ENCODE measurements around the gene CNTNAP2. TPM values are rescaled to one million over a fixed set of nuclear protein-coding genes. Genes with fewer than 3 reads are reported as not detected.

Gene CNTNAP2
- total and polyA plus RNA-seq, 9 of the 15 experiments (the other 6 are each of a cell fraction or from before 2014, with no cell fraction given) = 0.04 to 0.62 (median 0.09) TPM; not detected in 4

GRCh38 chr7:147151661-147152060 lies 1035.1 kb downstream of the CNTNAP2 start:
- Histone ChIP-seq H3K27me3 (ENCODE audit: control insufficient read depth in 2 of 2, insufficient read depth in 2 of 2, low read length in 2 of 2) (no peaks in the 10 kb centered on the region), H3K27ac (ENCODE audit: extremely low read depth, low read depth, low read length) (no peak overlapping the region), H3K36me3 (ENCODE audit: control insufficient read depth, insufficient read depth, low read length) (no peaks in the 10 kb centered on the region), H3K79me2 (ENCODE audit: control insufficient read depth, insufficient read depth, low read length) (no peaks in the 10 kb centered on the region), H3K9me3 (replicated peaks; ENCODE audit: control insufficient read depth, insufficient read depth, low read depth, low read length) (no peaks in the 10 kb centered on the region; the same call in 1 of the 2 replicates), H3K9ac (ENCODE audit: insufficient read depth in 1 of 2, low read depth in 2 of 2, low read length in 2 of 2) (no peak overlapping the region), H3K4me3 (no peak overlapping the region), H3K9me1 (ENCODE audit: control insufficient read depth, insufficient read depth, low read length) (no peaks in the 10 kb centered on the region), H4K20me1 (replicated peaks; ENCODE audit: control insufficient read depth, insufficient read depth, low read length) (no peaks in the 10 kb centered on the region), H3K4me1 (replicated peaks in 1 of 2; ENCODE audit: control insufficient read depth in 2 of 2, insufficient read depth in 2 of 2, low read length in 2 of 2) (no peaks in the 10 kb centered on the region), H3K4me2 (ENCODE audit: insufficient read depth, low read length) (no peak overlapping the region), H2AFZ (ENCODE audit: low read depth, low read length) (no peak overlapping the region)
- ATAC-seq (no peak), DNase-seq (ENCODE audit: extremely low read depth in 1 of 4, low spot score in 3 of 4) (no peak), FAIRE-seq (no peak)
- POLR2A ChIA-PET = no interaction called here
- CTCF ChIA-PET (ENCODE audit: low intra/inter-chr PET ratio) = no interaction called here
- in situ Hi-C loops (cut with MboI) (no loop called here), intact Hi-C loops (cut with micrococcal nuclease) (no loop called here)
- no TSS peak for BruUV-seq (replicated peaks)
- TF ChIP-seq FOXA1 (IDR thresholded peaks at IDR 0.05; ENCODE audit: borderline replicate concordance) (no peak), RNF2 (IDR thresholded peaks at IDR 0.05) (no peak), ZBED1 (IDR thresholded peaks at IDR 0.05) (no peak), ZNF277 (CRISPR knock-in tag; IDR thresholded peaks at IDR 0.05; ENCODE audit: borderline replicate concordance) (no peak), PKNOX1 (IDR thresholded peaks at IDR 0.05) (no peak), RBFOX2 (IDR thresholded peaks at IDR 0.05; ENCODE audit: low read depth, low read length) (no peak), E2F8 (IDR thresholded peaks at IDR 0.05; ENCODE audit: low read depth, partially characterized antibody) (no peak)
- TF ChIP-seq, protein P1, sequence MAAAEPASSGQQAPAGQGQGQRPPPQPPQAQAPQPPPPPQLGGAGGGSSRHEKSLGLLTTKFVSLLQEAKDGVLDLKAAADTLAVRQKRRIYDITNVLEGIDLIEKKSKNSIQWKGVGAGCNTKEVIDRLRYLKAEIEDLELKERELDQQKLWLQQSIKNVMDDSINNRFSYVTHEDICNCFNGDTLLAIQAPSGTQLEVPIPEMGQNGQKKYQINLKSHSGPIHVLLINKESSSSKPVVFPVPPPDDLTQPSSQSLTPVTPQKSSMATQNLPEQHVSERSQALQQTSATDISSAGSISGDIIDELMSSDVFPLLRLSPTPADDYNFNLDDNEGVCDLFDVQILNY (CRISPR knock-in tag; IDR thresholded peaks at IDR 0.05) = no peak
- TF ChIP-seq, protein P2, sequence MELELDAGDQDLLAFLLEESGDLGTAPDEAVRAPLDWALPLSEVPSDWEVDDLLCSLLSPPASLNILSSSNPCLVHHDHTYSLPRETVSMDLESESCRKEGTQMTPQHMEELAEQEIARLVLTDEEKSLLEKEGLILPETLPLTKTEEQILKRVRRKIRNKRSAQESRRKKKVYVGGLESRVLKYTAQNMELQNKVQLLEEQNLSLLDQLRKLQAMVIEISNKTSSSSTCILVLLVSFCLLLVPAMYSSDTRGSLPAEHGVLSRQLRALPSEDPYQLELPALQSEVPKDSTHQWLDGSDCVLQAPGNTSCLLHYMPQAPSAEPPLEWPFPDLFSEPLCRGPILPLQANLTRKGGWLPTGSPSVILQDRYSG (tag; conservative IDR thresholded peaks at IDR 0.05; ENCODE audit: low read depth) = no peak
- TF ChIP-seq, protein P3, sequence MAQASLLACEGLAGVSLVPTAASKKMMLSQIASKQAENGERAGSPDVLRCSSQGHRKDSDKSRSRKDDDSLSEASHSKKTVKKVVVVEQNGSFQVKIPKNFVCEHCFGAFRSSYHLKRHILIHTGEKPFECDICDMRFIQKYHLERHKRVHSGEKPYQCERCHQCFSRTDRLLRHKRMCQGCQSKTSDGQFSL (CRISPR knock-in tag; IDR thresholded peaks at IDR 0.05) = no peak
- TF ChIP-seq, protein P3 (tag; IDR thresholded peaks at IDR 0.05) = no peak
